Gastrocnemius medialis (tissue), 4 donors: Measurements from ENCODE around the gene KCNIP3.

ENCODE experiments used
- POLR2A ChIP-seq, 2 donors: fragments of 450-650 bp; IDR thresholded peaks; one replicate each; pipeline ENCODE4 v1.6.1; 2017; ENCODE audit warnings: antibody characterized with exemption in 2 of 2, mild to moderate bottlenecking in 2 of 2, moderate library complexity in 2 of 2
- TF ChIP-seq, protein P1 (sequence below), 5 experiments: fragments of 450-650 bp in 3 of 5; fragments of 200-600 bp in 2 of 5; sonication (generic) in 2 of 5; IDR thresholded peaks in 4 of 5; conservative IDR thresholded peaks in 1 of 5; 1 replicate in 4 of 5; 2 replicates in 1 of 5; pipeline ENCODE4 v1.5.1; 2016 to 2019; ENCODE audit warnings: antibody characterized with exemption in 5 of 5, mild to moderate bottlenecking in 3 of 5, moderate library complexity in 3 of 5

DNA sequence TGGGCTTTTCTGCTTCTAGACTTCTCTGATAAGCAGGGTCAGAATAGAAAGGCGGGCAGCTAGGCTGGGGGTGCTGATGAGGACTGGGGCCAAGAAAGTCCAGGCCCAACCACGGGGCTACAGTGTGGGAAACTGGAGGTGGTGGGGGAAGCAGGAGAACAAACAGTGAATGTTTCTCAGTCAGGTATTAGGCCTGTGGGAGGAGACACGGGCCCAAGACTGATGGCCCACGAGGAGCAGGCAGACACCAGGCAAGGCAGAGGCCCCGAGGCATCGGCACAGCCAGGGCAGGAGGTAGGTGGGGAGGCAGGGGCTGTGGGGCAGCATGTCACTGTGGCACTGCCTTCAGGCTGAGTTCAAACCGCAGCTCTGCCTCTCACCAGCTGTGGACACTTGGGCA is 40.7 kb downstream of the KCNIP3 start:
- TF ChIP-seq, protein P1, sequence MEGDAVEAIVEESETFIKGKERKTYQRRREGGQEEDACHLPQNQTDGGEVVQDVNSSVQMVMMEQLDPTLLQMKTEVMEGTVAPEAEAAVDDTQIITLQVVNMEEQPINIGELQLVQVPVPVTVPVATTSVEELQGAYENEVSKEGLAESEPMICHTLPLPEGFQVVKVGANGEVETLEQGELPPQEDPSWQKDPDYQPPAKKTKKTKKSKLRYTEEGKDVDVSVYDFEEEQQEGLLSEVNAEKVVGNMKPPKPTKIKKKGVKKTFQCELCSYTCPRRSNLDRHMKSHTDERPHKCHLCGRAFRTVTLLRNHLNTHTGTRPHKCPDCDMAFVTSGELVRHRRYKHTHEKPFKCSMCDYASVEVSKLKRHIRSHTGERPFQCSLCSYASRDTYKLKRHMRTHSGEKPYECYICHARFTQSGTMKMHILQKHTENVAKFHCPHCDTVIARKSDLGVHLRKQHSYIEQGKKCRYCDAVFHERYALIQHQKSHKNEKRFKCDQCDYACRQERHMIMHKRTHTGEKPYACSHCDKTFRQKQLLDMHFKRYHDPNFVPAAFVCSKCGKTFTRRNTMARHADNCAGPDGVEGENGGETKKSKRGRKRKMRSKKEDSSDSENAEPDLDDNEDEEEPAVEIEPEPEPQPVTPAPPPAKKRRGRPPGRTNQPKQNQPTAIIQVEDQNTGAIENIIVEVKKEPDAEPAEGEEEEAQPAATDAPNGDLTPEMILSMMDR (IDR thresholded peaks at IDR 0.05 in 4 of 5, conservative IDR thresholded peaks at IDR 0.05 in 1 of 5) = no peak
- TF ChIP-seq POLR2A (IDR thresholded peaks at IDR 0.05) = no peak
